ENCODE results near the gene EMC10.
"Not testable (repeated sequence)": the region's sequence is repeated elsewhere in the genome, so short reads cannot be mapped to it uniquely, and the experiment has no call there.

EMC10 gene

GRCh38 chr19:50516964-50517703 lies 40.8 kb downstream of the EMC10 start:
- DNase-seq (ENCODE audit: low read depth), result no peak
- no peak for TF ChIP-seq CTCF (conservative IDR thresholded peaks at IDR 0.05; ENCODE audit: low read depth, low read length)
- no peak overlapping the region for H3K4me3 ChIP-seq (ENCODE audit: low read length)

DNA sequence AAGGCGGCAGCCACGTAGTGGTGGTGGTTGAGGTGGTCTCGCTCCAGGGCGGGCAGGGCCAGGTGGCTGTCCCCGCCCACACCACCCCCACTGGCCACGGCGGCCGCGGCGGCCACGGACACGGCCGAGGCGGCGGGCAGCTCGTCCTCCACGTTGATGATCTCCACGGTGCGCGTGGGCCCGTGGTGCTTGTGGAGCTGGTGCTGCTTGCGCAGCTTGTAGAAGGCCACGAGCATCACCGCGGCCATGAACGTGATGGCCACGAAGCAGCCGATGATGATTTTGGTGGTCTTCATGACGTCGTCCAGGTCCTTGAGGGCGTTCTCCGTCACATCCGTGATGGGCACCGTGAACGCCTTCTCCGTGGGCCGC lies 41.4 kb downstream of the EMC10 start:
- DNase-seq (ENCODE audit: low read depth), result no peak
- H3K4me3 ChIP-seq (ENCODE audit: low read length), result no peak overlapping the region
- TF ChIP-seq CTCF (conservative IDR thresholded peaks at IDR 0.05; ENCODE audit: low read depth, low read length), result no peak

- peak; percentile 4 for TF ChIP-seq CTCF (conservative IDR thresholded peaks at IDR 0.05; ENCODE audit: low read depth, low read length)
- no peak overlapping the region for H3K4me3 ChIP-seq (ENCODE audit: low read length)
- DNase-seq (ENCODE audit: low read depth), result no peak
These were observed 42.0 kb downstream of the EMC10 start for GRCh38 chr19:50518091-50519005.

- TF ChIP-seq CTCF (conservative IDR thresholded peaks at IDR 0.05; ENCODE audit: low read depth, low read length), result no peak
- H3K4me3 ChIP-seq (ENCODE audit: low read length), result no peak overlapping the region
- no peak for DNase-seq (ENCODE audit: low read depth)
These were observed 42.8 kb downstream of the EMC10 start for GRCh38 chr19:50519006-50519575.

- no peak for TF ChIP-seq CTCF (conservative IDR thresholded peaks at IDR 0.05; ENCODE audit: low read depth, low read length)
- DNase-seq (ENCODE audit: low read depth), result no peak
These were observed 44.6 kb downstream of the EMC10 start for GRCh38 chr19:50520822-50521465.

DNA sequence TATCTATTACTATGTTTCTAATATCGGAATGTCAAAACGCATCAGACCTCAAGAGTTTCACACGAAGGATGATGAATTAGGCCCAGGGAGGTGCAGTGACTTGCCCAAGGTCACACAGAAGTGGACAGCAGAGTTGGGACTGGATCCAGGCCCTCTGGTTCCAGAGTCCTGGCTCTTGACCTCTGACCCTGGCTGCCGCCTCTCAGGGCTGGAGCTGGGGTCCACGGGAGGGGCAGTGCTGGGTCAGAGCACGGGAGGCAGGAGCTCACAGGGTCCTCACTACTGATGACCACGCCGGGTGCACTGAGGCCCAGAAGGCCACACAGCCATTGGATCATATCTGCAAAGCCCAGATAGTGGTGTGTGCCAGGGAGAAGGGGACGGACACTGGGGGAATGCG lies 46.6 kb downstream of the EMC10 start:
- H3K4me3 ChIP-seq (ENCODE audit: low read length), result no peak overlapping the region
- no peak for TF ChIP-seq CTCF (conservative IDR thresholded peaks at IDR 0.05; ENCODE audit: low read depth, low read length)
- DNase-seq (ENCODE audit: low read depth), result no peak

More at GRCh38 chr19:50520822-50521465, 44.6 kb downstream of the EMC10 start:
- H3K4me3 ChIP-seq (ENCODE audit: low read length), result no peak overlapping the region

- DNase-seq (ENCODE audit: low read depth); H3K4me3 ChIP-seq (ENCODE audit: low read length): not testable (repeated sequence)
These were observed 51.7 kb downstream of the EMC10 start for GRCh38 chr19:50528052-50528451.

Measured in retinal pigment epithelial cell (primary cell).